Measurements from ENCODE around the gene PLEKHG4. TPM values are rescaled to one million over a fixed set of nuclear protein-coding genes. Genes with fewer than 3 reads are reported as not detected.
A peak's percentile ranks its signal among the peaks of the same experiment; 100 is the strongest.

The PLEKHG4 gene
- total and polyA plus RNA-seq, 10 donors, result 5.1 to 27.9 (median 13.0) TPM

DNA sequence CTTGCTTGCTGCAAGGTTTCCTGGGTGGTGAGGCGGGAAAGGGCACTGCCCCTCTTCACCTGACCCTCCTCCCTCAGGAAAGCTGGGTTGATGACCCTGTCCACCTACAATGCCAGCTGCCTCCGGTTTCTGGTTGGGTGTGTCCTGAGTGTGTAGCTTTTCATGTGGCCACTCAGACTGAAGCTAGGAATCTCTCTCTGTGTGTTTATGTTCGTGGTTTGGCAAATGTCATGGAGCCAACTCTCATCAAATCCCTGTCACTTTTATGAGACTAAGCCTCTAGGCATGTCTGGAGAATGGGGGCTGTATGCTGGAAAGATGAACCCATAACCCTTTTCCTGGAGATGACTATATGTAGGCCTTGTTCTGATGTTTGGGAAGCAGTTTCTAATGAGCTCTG is 17.1 kb downstream of the PLEKHG4 start:
- 53 to 79% (median 71%) methylated on average over 3 of the region's 3 CpGs for WGBS, 5 donors
- intact Hi-C loops (cut with DNase I; ENCODE audit: low total_unique reads), result no loop called here

DNA sequence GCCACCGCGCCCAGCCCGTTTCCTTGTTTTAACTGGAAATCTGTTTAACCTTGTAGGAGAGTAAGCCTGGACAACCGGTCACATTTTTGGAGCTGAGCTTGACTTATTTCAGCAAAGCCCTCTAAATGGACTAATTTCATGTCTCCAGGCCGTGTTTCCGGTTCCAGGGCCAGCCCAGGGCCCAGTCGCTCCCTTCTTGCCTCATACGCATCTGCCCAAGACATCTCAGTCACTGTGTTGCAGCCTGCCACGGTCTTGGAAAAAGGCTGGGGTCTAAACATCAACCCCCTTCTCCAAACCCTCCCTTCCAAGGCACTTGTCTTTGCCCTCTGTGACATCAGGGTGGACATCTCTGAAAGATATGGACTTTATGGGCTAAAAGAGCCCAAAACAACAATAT is 18.9 kb downstream of the PLEKHG4 start:
- H3K4me3 ChIP-seq, result no peak overlapping the region
- no peaks in the 10 kb centered on the region for H3K4me1 ChIP-seq
- peak; percentile 49 for DNase-seq
- intact Hi-C loops (cut with DNase I; ENCODE audit: low total_unique reads), result no loop called here
- TF ChIP-seq POLR2A (IDR thresholded peaks at IDR 0.05), result no peak
- TF ChIP-seq POLR2AphosphoS5 (IDR thresholded peaks at IDR 0.05), result no peak
- TF ChIP-seq, protein P1, sequence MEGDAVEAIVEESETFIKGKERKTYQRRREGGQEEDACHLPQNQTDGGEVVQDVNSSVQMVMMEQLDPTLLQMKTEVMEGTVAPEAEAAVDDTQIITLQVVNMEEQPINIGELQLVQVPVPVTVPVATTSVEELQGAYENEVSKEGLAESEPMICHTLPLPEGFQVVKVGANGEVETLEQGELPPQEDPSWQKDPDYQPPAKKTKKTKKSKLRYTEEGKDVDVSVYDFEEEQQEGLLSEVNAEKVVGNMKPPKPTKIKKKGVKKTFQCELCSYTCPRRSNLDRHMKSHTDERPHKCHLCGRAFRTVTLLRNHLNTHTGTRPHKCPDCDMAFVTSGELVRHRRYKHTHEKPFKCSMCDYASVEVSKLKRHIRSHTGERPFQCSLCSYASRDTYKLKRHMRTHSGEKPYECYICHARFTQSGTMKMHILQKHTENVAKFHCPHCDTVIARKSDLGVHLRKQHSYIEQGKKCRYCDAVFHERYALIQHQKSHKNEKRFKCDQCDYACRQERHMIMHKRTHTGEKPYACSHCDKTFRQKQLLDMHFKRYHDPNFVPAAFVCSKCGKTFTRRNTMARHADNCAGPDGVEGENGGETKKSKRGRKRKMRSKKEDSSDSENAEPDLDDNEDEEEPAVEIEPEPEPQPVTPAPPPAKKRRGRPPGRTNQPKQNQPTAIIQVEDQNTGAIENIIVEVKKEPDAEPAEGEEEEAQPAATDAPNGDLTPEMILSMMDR (IDR thresholded peaks at IDR 0.05 in 8 of 11, conservative IDR thresholded peaks at IDR 0.05 in 3 of 11), result no peak
- no peaks in the 10 kb centered on the region for H3K27me3 ChIP-seq (replicated peaks in 1 of 7)
- WGBS, 5 donors, result 88 to 96% (median 93%) methylated on average over 9 of the region's 9 CpGs
- H3K9me3 ChIP-seq, result no peaks in the 10 kb centered on the region
- no peaks in the 10 kb centered on the region for H3K36me3 ChIP-seq
- no peak overlapping the region for H3K27ac ChIP-seq

More for the DNA sequence above, 17.1 kb downstream of the PLEKHG4 start:
- H3K4me1 ChIP-seq, result no peaks in the 10 kb centered on the region
- peak; percentile 35 for DNase-seq
- H3K27me3 ChIP-seq (replicated peaks in 1 of 7), result no peaks in the 10 kb centered on the region
- H3K4me3 ChIP-seq, result no peak overlapping the region
- TF ChIP-seq POLR2A (IDR thresholded peaks at IDR 0.05) (no peak), POLR2AphosphoS5 (IDR thresholded peaks at IDR 0.05) (no peak)
- TF ChIP-seq, protein P1 (IDR thresholded peaks at IDR 0.05 in 8 of 11, conservative IDR thresholded peaks at IDR 0.05 in 3 of 11), result no peak
- H3K9me3 ChIP-seq, result no peaks in the 10 kb centered on the region
- no peaks in the 10 kb centered on the region for H3K36me3 ChIP-seq
- no peak overlapping the region for H3K27ac ChIP-seq

DNA sequence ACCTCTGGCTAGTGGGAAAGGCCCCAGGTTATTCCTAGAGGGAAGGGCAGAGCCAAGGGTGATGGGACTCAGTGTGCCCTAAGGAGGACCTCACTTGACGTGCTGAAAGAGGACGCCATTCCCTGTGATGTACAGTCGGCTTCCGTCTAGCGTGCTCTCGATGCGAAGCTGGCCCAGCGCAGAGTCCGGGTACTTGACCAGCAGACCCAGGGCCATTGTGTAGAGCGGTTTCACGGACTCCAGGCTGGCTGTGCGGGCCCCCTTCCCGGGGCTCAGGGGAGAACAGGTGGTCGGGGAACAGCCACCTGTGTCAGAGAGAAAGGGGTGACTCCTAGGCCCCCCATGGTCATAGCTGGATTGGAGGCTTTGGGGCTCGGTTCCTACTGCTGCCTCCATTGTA is 19.9 kb downstream of the PLEKHG4 start:
- intact Hi-C loops (cut with DNase I; ENCODE audit: low total_unique reads), result no loop called here
- H3K36me3 ChIP-seq, result no peaks in the 10 kb centered on the region
- no peaks in the 10 kb centered on the region for H3K4me1 ChIP-seq
- no peak overlapping the region for H3K4me3 ChIP-seq
- no peak overlapping the region for H3K27ac ChIP-seq
- TF ChIP-seq, protein P1 (IDR thresholded peaks at IDR 0.05 in 8 of 11, conservative IDR thresholded peaks at IDR 0.05 in 3 of 11), result no peak
- TF ChIP-seq POLR2A (IDR thresholded peaks at IDR 0.05), result no peak
- no peak for TF ChIP-seq POLR2AphosphoS5 (IDR thresholded peaks at IDR 0.05)
- H3K9me3 ChIP-seq, result no peaks in the 10 kb centered on the region
- no peaks in the 10 kb centered on the region for H3K27me3 ChIP-seq (replicated peaks in 1 of 7)
- 91 to 98% (median 93%) methylated on average over 12 to 15 of the region's 15 CpGs for WGBS, 5 donors
- DNase-seq, result peak; percentile 42

DNA sequence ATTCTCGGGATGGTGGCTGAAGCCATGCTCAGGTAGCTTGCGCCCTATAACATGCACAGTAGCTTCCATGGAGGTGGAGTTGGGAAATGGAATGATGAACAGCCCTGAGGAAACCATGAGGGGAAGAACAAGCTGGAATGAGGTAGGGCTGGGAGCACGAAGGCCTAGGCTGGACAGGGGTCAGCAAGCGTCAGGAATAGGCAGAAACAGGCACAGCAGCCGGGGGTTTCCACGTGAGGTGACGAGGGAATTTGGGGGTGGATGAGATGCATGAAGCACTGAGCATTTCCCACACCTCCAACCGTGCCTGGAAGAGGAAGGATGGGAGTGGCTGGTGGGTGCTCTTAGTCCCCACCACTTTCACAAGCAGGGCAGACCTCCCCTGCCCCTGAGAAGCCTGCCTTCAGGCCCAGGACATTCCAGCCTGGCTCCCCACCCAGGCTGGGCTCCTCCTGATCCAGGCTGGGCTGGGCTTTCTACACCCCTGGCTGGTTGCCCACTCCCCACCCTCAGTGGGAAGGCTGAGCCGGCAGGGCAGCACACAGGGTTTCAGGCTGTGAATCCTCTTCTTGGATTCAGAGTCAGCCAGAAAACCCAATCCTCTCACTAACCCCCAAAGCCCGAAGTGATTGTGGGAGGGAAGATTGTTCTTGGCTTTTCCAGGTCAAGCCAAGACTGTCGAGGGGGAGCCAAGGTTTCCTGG is 21.9 kb downstream of the PLEKHG4 start:
- TF ChIP-seq POLR2A (IDR thresholded peaks at IDR 0.05) (no peak), POLR2AphosphoS5 (IDR thresholded peaks at IDR 0.05) (no peak)
- TF ChIP-seq, protein P1 (IDR thresholded peaks at IDR 0.05 in 8 of 11, conservative IDR thresholded peaks at IDR 0.05 in 3 of 11), result no peak
- peak; percentile 56 for DNase-seq
- WGBS, 5 donors, result 72 to 83% (median 78%) methylated on average over 10 to 11 of the region's 11 CpGs
- Histone ChIP-seq H3K27ac (no peak overlapping the region), H3K4me1 (no peaks in the 10 kb centered on the region), H3K9me3 (no peaks in the 10 kb centered on the region), H3K36me3 (no peaks in the 10 kb centered on the region), H3K4me3 (no peak overlapping the region), H3K27me3 (replicated peaks in 1 of 7) (no peaks in the 10 kb centered on the region)
- intact Hi-C loops (cut with DNase I; ENCODE audit: low total_unique reads), result no loop called here
